Left hindlimb (tissue), 1 donor: Measurements from ENCODE around the gene RMP24.
"Not testable (repeated sequence)": the region's sequence is repeated elsewhere in the genome, so short reads cannot be mapped to it uniquely, and the experiment has no call there.

Source experiments
- DNase-seq: peaks from one replicate; pipeline ENCODE4 v3.0.0-alpha.2; 2018

Gene RMP24

DNA sequence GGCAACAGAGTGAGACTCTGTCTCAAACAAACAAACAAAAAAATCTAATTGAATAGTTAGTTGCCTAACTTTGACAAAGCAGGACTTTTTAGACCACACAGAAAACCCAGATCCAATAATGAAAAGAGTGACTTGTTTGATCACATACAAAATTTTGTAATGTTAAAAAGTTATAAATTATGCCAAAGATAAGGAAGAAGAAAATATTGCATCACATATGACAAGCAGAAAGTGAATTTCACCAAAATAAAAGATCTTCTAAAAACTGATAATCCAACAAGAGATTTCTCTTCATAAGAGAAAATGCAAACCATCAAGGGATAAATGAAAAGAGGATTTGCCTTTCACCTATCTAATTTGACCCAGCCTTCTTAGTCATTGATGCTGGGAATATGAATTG lies 2.8 kb upstream of the RMP24 start:
- DNase-seq = no peak

DNA sequence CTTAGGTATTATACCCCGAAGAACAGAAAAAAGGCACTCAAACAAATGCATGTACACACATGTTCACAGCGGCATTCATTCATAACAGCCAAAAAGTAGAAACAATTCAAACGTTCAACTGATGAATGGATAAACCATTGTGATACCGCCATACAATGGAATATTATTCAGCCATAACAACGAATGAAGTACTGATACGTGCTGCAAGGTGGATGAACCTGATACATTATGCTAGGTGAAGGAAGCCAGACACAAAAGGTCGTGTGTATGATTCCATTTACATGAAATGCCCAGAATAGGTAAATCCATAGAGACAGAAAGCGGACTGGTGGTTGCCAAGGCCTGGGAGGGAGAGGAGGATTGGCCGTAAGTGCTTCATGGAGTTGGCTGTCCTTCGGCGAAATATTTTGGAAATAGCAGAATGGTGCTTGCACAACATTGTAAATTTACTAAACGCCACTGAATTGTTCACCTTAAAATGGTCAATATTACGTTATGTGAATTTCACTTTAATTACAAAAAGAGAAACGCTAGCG lies 750 bp upstream of the RMP24 start:
- DNase-seq = no peak

DNA sequence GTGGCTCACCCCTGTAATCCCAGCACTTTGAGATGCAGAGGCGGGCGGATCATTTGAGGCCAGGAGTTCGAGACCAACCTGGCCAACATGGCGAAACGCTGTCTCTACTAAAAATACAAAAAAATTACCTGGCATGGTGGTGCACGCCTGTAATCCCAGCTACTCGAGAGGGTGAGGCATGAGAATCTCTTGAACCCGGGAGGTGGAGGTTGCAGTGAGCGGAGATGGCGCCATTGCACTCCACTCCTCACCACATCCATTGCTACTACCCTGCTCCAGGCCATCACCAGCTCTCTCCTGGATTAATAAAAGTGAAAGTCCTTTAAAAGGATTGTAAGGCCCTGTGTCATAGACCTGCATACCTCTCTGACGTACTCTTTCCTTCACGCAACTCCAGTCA lies 1.2 kb downstream of the RMP24 start:
- DNase-seq = no peak

DNA sequence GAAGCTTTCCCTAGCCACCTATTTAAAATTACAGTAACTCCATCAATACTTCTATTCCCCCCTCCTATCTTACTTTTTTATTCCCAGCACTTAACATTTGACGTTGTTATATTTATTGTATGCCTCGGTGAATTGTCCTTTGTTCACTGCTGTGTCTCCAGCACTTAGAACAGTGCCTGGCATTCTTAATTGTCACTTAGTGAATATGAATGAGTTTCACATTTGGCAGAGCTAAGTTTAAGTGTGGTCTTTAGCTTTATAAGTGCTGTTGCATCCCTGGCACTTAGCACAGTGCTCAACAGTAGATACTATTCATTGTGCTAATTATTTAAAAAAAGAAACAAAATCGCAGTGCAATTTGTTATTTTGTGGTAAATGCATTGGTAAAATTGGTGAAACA lies 1.7 kb downstream of the RMP24 start:
- no peak for DNase-seq

DNA sequence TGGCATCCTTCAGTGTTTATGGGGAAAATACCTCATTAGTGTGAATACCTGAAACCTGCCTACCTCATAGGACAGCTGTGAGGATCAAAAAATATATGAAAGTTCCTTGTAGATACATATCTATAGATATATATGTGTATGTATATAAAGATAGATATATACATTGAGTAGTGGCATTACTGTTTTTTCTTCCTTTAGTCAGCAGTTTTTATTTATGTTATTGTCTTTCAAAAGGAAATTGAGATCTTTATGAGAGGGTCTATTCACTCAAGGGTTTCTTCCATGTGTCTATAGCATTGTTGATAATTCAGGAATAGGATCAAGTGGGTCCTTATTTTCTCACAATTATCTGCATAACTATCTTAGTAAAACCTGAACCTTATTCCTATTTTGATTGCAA lies 6.6 kb downstream of the RMP24 start:
- no peak for DNase-seq

DNA sequence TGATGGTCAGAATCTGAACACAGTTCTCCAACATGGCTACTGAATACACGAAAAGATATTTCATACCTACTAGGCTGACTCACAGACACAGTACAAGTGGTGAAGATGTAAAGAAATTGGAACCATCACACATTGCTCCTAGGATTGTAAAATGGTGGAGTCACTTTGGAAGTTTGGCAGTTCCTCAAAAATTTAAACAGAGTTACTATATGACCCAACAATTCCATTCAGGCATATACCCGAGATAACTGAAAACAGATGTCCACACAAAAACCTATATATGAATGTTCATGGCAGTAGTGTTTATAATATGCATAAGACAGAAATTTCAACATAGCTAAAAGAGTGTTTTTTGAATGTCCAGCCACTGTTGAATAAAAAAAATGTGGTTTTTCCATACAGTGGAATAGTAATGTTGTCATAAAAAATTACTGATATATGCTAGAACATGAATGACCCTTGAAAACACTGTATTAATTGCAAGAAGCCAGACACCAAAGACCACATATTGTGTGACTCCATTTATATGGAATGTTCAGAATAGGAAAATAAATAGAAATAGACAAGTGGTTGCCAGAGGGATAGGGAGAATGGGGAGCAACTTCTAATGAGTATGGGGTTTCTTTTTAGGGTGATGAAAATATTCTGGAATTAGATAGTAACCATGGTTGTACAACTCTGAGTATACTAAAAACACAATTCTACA lies 10.1 kb downstream of the RMP24 start:
- no peak for DNase-seq

DNA sequence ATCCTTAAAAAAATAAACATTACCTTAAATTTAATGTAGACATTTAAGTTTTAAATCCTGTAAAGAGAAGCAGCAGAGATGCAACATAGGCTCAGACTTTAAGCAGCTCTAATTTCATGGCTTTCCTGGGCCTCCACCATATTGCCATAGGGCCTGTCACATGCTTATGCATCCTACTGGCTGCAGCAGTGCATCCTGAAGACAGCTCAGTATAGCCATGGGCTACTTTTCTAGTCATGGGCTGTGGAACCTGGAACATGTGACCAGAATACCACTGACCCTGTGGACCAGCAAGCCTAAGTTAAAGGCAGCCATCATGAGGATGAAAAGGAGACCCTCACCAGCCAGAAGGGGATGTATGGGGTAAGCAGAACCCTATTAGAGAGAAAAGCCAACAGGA lies 10.7 kb downstream of the RMP24 start:
- DNase-seq = no peak

DNA sequence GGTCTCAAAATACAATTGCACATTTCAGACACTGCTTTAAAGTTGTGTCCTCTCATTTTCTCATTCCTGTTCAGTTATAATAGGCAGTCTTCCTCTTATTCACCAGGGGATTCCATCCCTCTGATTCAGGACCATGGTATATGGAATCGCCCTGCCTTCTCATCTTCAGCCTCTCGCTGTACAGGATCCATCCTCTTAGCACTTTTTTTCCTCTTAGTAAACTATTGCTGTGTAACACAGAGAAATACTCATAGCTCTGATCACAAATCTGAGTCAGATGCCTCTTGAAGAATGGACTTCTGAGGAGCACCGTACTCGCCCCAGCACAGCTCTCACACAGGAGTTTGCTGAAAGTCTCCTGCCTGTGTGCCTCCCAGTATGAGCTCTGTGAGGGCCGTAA lies 11.3 kb downstream of the RMP24 start:
- no peak for DNase-seq

DNA sequence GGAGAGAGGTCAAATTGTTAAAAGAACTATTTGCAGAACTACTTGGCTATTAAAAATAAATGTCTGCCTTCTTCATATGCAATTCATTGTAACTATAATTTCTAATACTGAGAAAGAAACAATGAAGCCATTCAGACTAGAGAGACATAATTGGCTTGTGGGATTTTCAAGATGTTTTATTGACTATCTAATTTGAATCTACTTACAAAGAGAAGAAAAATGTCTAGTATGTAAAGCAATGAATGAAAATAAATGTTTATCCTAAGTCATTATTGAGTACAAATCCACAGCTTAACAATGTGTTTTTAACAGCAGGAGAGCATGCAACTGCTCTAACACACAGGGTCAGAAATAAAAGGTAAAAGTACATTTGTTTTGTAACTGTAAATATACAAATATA lies 19.2 kb downstream of the RMP24 start:
- no peak for DNase-seq

DNA sequence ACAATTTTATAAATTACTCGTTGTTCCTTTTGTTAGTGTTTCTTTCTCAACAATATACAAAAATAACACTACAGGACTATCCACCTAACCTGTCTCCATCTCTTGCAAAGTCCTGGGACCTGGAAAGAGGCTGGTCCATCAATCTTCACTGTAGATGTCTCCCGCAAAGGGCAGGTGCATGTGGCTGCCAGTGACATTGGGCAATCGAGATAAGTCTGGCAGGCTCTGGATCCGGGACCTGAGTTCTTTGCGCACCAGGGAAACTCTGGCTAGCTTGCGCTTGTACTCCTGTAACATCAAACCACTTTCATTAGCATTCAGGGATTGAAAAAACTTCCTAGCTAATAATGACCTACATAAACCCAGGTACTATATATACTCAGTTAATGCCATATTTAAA lies 20.5 kb downstream of the RMP24 start:
- no peak for DNase-seq

DNA sequence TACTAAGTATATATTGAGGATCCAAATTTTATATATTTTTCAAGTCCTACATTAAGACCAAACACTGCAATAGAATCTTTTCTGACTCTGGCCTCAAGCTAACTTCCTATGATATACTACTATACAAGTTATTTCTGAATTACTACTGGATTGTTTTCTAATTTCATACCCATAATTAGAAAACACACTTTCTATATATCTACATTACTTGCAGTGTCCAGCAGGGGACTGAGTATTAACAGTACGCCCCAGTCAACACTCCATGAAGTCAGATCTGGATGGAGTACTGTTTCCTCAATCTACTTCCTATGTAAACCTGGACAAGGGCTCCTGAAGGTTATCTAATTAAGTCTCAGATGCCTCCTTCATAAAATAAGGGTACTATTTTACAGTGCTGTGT lies 26.5 kb downstream of the RMP24 start:
- DNase-seq = no peak

DNA sequence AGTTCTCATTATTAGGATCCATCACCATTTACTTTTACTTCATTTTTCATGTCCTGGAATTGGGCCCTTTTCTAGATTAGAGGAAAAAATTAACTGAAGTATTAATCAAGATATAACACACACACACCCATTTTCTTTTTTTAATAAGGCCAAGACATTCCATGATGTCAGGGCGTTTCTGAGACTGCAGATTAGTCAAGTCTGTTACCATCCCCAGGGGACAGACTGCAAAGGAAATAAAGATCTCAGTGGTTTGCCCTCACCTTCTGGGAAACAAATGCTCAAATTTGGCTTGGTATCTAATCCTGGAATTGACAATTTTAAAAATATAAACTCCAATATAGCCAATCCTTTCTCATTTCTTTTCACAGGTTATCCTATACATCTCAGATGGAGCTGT lies 27.4 kb downstream of the RMP24 start:
- no peak for DNase-seq

DNA sequence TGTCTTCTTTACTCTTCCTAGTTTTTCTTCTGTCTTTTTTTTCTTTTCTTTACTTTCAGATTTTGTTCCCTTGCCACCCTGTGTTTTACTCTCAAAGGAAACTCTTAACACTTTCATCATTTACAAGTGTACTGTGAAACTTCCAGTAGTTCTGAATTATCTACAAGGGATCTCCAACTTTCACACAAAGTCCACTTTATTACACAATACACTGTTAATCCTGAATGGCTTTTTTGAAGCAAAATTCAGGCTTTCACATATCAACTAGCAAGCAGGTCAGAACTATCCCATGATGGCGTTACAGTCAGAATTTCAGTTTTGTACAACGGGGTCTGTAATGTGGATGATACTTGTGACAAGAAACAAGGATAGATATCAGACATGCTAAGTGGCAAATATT lies 34.5 kb downstream of the RMP24 start:
- no peak for DNase-seq

DNA sequence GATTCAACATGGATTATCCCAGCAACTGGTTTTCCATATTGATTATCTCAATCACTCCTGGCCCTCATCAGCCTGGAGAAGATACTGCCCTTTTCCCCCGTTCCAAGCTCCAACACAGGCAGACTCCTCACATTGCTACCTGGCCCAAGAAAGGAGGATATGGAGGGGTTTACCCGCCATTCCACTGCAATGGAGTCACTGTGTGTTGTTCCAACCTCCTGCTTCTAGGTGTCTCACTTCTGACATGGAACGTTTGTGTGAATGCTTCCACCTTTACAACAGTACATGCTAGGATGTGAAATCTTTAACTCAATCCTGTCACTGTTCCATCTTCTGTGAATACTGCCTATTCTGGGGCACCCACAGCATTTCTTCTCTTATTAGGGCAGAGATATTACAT lies 36.7 kb downstream of the RMP24 start:
- no peak for DNase-seq

DNA sequence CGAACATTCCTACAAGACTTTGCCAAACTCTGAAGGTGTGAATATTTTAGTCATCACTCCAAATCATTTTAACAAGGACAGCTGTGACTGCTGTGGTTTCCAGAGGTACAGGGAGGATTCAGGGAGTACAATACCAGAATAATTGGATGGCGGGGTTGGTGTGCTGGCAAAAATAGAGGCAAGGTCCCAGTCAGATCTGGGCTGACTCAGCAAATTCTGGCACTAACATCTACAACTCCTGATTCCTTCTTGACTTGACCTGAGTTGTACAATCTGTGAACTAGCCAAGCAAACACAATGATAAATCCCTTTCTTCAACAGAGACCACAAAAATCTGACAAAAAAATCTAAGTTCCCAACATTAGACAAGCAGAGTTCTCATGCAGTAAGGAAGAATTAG lies 40.4 kb downstream of the RMP24 start:
- DNase-seq = no peak

DNA sequence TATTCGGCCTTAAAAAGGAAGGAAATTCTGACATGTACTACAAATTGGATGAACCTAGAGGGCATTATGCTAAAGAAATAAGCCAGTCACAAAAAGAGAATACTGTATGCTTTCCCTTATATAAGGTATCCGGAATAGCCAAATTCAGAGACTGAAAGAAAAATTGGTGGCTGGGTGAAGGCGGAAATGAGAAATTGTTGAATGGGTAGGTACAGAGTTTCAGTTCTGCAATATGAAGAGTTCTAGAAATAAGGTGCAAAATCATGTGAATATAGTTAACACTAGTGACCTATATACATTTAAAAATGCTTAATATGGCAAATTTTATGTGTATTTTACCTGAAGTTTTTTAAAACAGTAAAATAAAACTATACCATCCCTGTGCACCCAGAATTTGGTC lies 43.1 kb downstream of the RMP24 start:
- DNase-seq = no peak

DNA sequence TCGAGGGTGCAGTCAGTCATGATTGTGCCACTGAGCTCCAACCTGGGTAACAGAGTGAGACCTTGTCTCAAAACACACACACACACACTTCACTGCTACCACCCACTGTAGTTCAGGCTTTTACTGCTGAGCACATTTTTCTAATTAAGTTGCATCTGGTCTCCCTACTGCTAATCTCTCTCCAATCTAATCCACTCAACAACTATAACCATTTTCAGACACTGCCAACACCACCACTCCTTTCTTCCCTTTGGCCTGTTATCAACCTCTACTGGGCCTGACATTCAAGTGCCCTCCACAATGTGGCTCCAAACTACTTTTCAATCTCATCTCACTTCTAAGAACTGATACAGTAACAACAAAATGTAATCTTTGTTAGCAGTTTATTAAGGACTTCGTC lies 44.8 kb downstream of the RMP24 start:
- DNase-seq = no peak

DNA sequence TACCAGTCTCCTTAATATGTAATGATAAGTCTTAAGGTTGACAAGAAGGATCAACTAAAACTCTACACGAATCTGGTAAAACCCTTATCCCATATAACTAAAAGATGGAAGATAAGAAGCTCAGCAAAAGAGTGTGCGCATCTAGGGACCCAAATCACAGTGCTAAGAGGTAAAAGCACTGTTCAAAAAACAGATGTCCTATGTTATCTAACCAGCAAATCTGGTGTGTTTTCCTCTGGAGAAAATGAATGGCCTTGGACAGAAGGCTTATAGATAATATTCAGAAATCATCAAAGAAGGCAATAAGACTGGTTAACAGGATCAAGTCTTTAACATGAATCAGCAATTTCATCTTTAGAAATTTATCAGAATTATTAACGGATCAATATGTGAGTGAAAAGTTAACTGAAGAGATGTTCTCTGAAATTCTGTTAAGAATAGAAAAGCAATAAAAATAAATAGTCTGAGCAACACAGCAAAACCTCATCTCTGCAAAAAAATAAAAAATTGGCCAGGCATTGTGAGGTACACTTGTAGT lies 47.8 kb downstream of the RMP24 start:
- no peak for DNase-seq

DNA sequence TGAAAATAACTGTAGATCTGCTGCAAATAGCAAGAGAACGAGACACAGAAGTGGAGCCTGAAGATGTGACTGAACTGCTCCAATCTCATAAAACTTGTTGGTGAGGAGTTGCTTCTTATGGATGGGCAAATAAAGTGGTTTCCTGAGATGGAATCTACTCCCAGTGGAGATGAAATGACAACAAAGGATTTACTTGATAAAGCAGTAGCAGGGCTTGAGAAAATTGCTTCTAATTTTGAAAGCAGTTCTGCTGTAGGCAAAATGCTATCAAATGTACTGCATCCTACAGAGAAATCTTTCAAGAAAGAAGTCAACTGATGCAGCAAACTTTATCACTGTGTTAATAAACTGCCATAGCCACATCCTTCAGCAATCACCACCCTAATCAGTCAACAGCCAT lies 50.9 kb downstream of the RMP24 start:
- no peak for DNase-seq

DNA sequence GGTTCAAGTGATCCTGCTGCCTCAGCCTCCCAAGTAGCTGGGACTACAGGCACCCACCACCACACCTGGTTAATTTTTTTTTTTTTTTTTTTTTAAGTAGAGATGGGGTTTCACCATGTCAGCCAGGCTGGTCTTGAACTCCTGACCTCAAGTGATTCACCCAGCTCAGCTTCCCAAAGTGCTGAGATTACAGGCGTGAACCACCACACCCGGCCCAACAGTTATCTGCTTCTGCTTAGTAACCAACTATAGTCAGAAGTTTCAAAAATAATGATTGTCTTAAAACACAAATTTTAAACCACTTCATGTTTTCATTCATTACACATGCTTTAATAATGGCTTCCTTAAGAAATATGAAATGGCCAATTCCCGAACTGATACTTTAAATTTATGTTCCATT lies 51.8 kb downstream of the RMP24 start:
- not testable (repeated sequence) for DNase-seq

DNA sequence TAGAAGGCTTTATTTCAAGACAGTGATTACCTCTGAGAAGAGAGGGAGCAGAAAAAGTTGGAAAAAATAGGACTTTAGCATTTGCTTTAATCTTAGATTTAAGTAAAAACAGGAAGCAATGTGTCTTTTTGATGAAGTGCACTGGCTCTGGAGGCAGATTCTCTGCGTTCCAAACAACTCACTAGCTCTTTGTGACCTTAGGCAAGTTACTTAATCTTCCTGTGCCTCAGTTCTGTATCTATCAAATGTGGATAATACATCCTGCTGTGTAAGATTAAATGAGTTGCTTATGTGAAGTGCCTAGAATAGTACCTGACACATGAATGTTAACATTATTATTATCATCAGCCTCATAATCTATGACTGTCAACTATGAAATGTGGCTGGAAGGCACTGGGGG lies 52.5 kb downstream of the RMP24 start:
- no peak for DNase-seq

DNA sequence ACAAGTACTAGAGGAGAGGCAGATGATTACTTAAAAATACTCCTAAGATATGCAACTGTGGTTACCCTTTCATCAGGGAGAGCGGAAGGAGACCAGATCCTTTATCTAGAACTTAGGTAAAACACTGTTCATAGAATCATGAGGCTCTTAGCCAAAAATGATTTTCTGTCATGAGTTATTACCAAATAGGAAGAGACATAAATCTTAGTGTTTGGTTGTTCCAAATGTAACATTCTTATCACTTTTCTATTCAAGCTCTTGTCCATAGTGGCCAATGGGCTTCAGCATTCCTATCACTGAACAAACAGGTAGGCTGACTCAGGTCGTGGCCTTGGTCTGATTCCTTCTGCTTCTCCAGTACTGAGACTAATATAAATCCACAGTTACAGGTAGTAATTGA lies 56.4 kb downstream of the RMP24 start:
- DNase-seq = no peak
